Stimulated activated CD8-positive, alpha-beta memory T cell treated with anti-CD3 and anti-CD28 coated beads, Interleukin-7, amount 100 ng/mL, for 24 hours (primary cell): ENCODE results near the gene TEX52.
A peak's percentile ranks its signal among the peaks of the same experiment; 100 is the strongest.

Experiments
- DNase-seq: peaks from one replicate; pipeline ENCODE4 v3.0.0-alpha.2; 2020; ENCODE audit warnings: low read depth

The TEX52 gene

GRCh38 chr12:2829275-2829674, 27.6 kb downstream of the TEX52 start:
- DNase-seq: no peak

- DNase-seq: no peak
Observed at GRCh38 chr12:2826721-2827515, 29.9 kb downstream of the TEX52 start.

GRCh38 chr12:2826036-2826435, 30.8 kb downstream of the TEX52 start:
- no peak for DNase-seq

GRCh38 chr12:2825132-2825531, 31.7 kb downstream of the TEX52 start:
- no peak for DNase-seq

GRCh38 chr12:2824541-2824940, 32.3 kb downstream of the TEX52 start:
- DNase-seq: no peak

- DNase-seq: no peak
Observed at GRCh38 chr12:2823483-2823882, 33.4 kb downstream of the TEX52 start.

- DNase-seq: no peak
Observed at GRCh38 chr12:2820432-2820831, 36.4 kb downstream of the TEX52 start.

- DNase-seq: no peak
Observed at GRCh38 chr12:2819810-2820209, 37.0 kb downstream of the TEX52 start.

- no peak for DNase-seq
Observed at GRCh38 chr12:2813214-2814185, 43.3 kb downstream of the TEX52 start.

GRCh38 chr12:2812290-2813213, 44.3 kb downstream of the TEX52 start, which contains the start of gene ITFG2:
TSS of gene ITFG2 (plus strand) at chr12:2812668. CDS start at chr12:2812761, 93 bp downstream.
- DNase-seq: peak; percentile 90

GRCh38 chr12:2811801-2812200, 45.0 kb downstream of the TEX52 start:
- no peak for DNase-seq

GRCh38 chr12:2806700-2807099, 50.1 kb downstream of the TEX52 start:
- DNase-seq: no peak

GRCh38 chr12:2805143-2805520, 51.7 kb downstream of the TEX52 start:
- no peak for DNase-seq

GRCh38 chr12:2804393-2805142, 52.3 kb downstream of the TEX52 start:
- no peak for DNase-seq

- no peak for DNase-seq
Observed at GRCh38 chr12:2803635-2804392, 53.0 kb downstream of the TEX52 start.

- no peak for DNase-seq
Observed at GRCh38 chr12:2801044-2801783, 55.6 kb downstream of the TEX52 start.

GRCh38 chr12:2800046-2800570, 56.7 kb downstream of the TEX52 start:
- no peak for DNase-seq
